SK-N-MC (cell line): Measurements from ENCODE around the gene CPN2.

Experiments used
- DNase-seq: peaks from one replicate; pipeline ENCODE4 v3.0.0-alpha.2; 2011; ENCODE audit warnings: low read depth, low spot score
- H3K27ac ChIP-seq: fragments of 200-600 bp; sonication (generic); 2 replicates; pipeline ENCODE4 v1.5.1; 2016; ENCODE audit warnings: mixed run types
- H3K36me3 ChIP-seq: fragments of 200-600 bp; sonication (generic); 2 replicates; pipeline ENCODE4 v1.6.1; 2017; ENCODE audit warnings: antibody characterized with exemption, low read length, mixed read lengths; ENCODE audit not compliant: insufficient read depth
- H3K4me3 ChIP-seq: fragments of 200-600 bp; sonication (generic); 2 replicates; pipeline ENCODE4 v1.5.1; 2016
- H3K9ac ChIP-seq: fragments of 200-600 bp; sonication (generic); 2 replicates; pipeline ENCODE4 v1.8.0; 2017; ENCODE audit warnings: mixed run types, mixed read lengths; ENCODE audit not compliant: insufficient read length
- H3K9me3 ChIP-seq: fragments of 200-600 bp; sonication (generic); 2 replicates; pipeline ENCODE4 v1.6.1; 2017; ENCODE audit warnings: low read depth, mild to moderate bottlenecking, antibody characterized with exemption, low read length, moderate library complexity, mixed read lengths
- EZH2 ChIP-seq: fragments of 200-600 bp; sonication (generic); IDR thresholded peaks from one replicate; pipeline ENCODE4 v1.6.1; 2017; ENCODE audit warnings: antibody characterized with exemption
- FOXP2 ChIP-seq: optimal IDR thresholded peaks from 2 replicates; pipeline ENCODE3; 2011; ENCODE audit warnings: mild to moderate bottlenecking, moderate library complexity; ENCODE audit not compliant: insufficient read depth; ENCODE audit errors: extremely low read length, control extremely low read depth
- POLR2AphosphoS5 ChIP-seq: IDR thresholded peaks from 2 replicates; pipeline ENCODE4 v1.6.1; 2012; ENCODE audit warnings: mild to moderate bottlenecking, low read depth, low read length, borderline replicate concordance

The CPN2 gene

GRCh38 chr3:194312186-194312742, 38.9 kb downstream of the CPN2 start:
- Histone ChIP-seq H3K27ac (peak overlapping the region; percentile 37; the same call in 1 of the 2 replicates), H3K9me3 (no peaks in the 10 kb centered on the region), H3K4me3 (peak overlapping the region; percentile 26), H3K36me3 (no peaks in the 10 kb centered on the region), H3K9ac (no peak overlapping the region)
- no peak for DNase-seq
- no peak for TF ChIP-seq FOXP2

- H3K9me3 ChIP-seq, result no peaks in the 10 kb centered on the region
- H3K4me3 ChIP-seq, result no peak overlapping the region
- H3K27ac ChIP-seq, result no peak overlapping the region
- DNase-seq, result no peak
- no peak overlapping the region for H3K9ac ChIP-seq
- no peaks in the 10 kb centered on the region for H3K36me3 ChIP-seq
- TF ChIP-seq FOXP2 (no peak), POLR2AphosphoS5 (no peak), EZH2 (no peak)
These were observed 40.1 kb downstream of the CPN2 start for GRCh38 chr3:194311000-194311399.

- DNase-seq, result no peak
- Histone ChIP-seq H3K9me3 (no peaks in the 10 kb centered on the region), H3K36me3 (no peaks in the 10 kb centered on the region), H3K27ac (peak overlapping the region; percentile 10; the same call in 1 of the 2 replicates), H3K9ac (peak overlapping the region; percentile 10), H3K4me3 (no peak overlapping the region)
- TF ChIP-seq POLR2AphosphoS5 (no peak), EZH2 (no peak), FOXP2 (no peak)
These were observed 40.9 kb downstream of the CPN2 start for GRCh38 chr3:194310060-194310835.

GRCh38 chr3:194308601-194309449, 42.3 kb downstream of the CPN2 start:
- peak overlapping the region; percentile 24 for H3K4me3 ChIP-seq
- DNase-seq, result no peak
- H3K9ac ChIP-seq, result peak overlapping the region; percentile 25
- H3K9me3 ChIP-seq, result no peaks in the 10 kb centered on the region
- H3K27ac ChIP-seq, result peak overlapping the region; percentile 10; the same call in 1 of the 2 replicates
- no peaks in the 10 kb centered on the region for H3K36me3 ChIP-seq
- TF ChIP-seq POLR2AphosphoS5, result no peak
- TF ChIP-seq EZH2, result no peak
- TF ChIP-seq FOXP2, result no peak

GRCh38 chr3:194307849-194308248, 43.3 kb downstream of the CPN2 start:
- Histone ChIP-seq H3K9ac (no peak overlapping the region), H3K36me3 (no peaks in the 10 kb centered on the region), H3K4me3 (no peak overlapping the region), H3K9me3 (no peaks in the 10 kb centered on the region), H3K27ac (no peak overlapping the region; the same call in 1 of the 2 replicates)
- TF ChIP-seq POLR2AphosphoS5 (no peak), EZH2 (no peak), FOXP2 (no peak)
- no peak for DNase-seq

- no peak for DNase-seq
- no peak overlapping the region for H3K27ac ChIP-seq
- TF ChIP-seq POLR2AphosphoS5 (no peak), EZH2 (no peak), FOXP2 (no peak)
- no peaks in the 10 kb centered on the region for H3K9me3 ChIP-seq
- H3K4me3 ChIP-seq, result no peak overlapping the region
- no peak overlapping the region for H3K9ac ChIP-seq
- no peaks in the 10 kb centered on the region for H3K36me3 ChIP-seq
These were observed 44.1 kb downstream of the CPN2 start for GRCh38 chr3:194306771-194307640.

GRCh38 chr3:194306109-194306686, 44.9 kb downstream of the CPN2 start:
- Histone ChIP-seq H3K36me3 (no peaks in the 10 kb centered on the region), H3K27ac (no peak overlapping the region), H3K9ac (no peak overlapping the region), H3K4me3 (0 out of 2 replicates have a peak overlapping the region, but pooled peaks have one; percentile 4), H3K9me3 (no peaks in the 10 kb centered on the region)
- TF ChIP-seq EZH2 (no peak), FOXP2 (no peak), POLR2AphosphoS5 (no peak)
- no peak for DNase-seq
